Smooth muscle cell (in vitro differentiated cells): ENCODE results near the gene NDUFA8. TPM values are rescaled to one million over a fixed set of nuclear protein-coding genes. Genes with fewer than 3 reads are reported as not detected.

Source experiments
- DNase-seq: peaks from one replicate; lab custom pipeline; 2025; ENCODE audit not compliant: unreplicated experiment; lab: John Stamatoyannopoulos, UW
- H2AFZ ChIP-seq: fragments of 200-600 bp; sonication (generic); 2 replicates; pipeline ENCODE4 v1.6.0; 2016; ENCODE audit warnings: antibody characterized with exemption, low read depth, mild to moderate bottlenecking
- H3F3A ChIP-seq: fragments of 200-600 bp; sonication (generic); 2 replicates; pipeline ENCODE4 v1.6.0; 2017; ENCODE audit warnings: antibody characterized with exemption, low read depth
- H3K27ac ChIP-seq: fragments of 200-600 bp; sonication (generic); 2 replicates; pipeline ENCODE4 v1.5.1; 2016; ENCODE audit warnings: low read depth, mild to moderate bottlenecking
- H3K27me3 ChIP-seq: fragments of 200-600 bp; sonication (generic); 2 replicates; pipeline ENCODE4 v1.6.1; 2016; ENCODE audit warnings: low read depth, mild to moderate bottlenecking
- H3K36me3 ChIP-seq: fragments of 200-600 bp; sonication (generic); 2 replicates; pipeline ENCODE4 v1.5.1; 2016; ENCODE audit warnings: low read depth
- H3K4me1 ChIP-seq: fragments of 200-600 bp; sonication (generic); 2 replicates; pipeline ENCODE4 v1.5.1; 2016; ENCODE audit warnings: low read depth
- H3K4me2 ChIP-seq: fragments of 200-600 bp; sonication (generic); 2 replicates; pipeline ENCODE4 v1.6.0; 2016; ENCODE audit warnings: mild to moderate bottlenecking
- H3K4me3 ChIP-seq: fragments of 200-600 bp; sonication (generic); 2 replicates; pipeline ENCODE4 v1.5.1; 2016; ENCODE audit warnings: mild to moderate bottlenecking
- H3K79me2 ChIP-seq: fragments of 200-600 bp; sonication (generic); 2 replicates; pipeline ENCODE4 v1.6.0; 2016; ENCODE audit warnings: low read depth, mild to moderate bottlenecking
- H3K9ac ChIP-seq: fragments of 200-600 bp; sonication (generic); 2 replicates; pipeline ENCODE4 v1.6.0; 2016; ENCODE audit warnings: low read depth
- H3K9me3 ChIP-seq: fragments of 200-600 bp; sonication (generic); replicated peaks from 2 replicates; pipeline ENCODE4 v1.5.1; 2016; ENCODE audit warnings: low read depth
- H4K20me1 ChIP-seq: fragments of 200-600 bp; sonication (generic); 2 replicates; pipeline ENCODE4 v1.6.0; 2016; ENCODE audit warnings: low read depth
- WGBS: methylation state at CpG from one replicate; pipeline ENCODE4 v1.1.7; 2016; ENCODE audit warnings: low lambda C conversion rate; 5-methylcytosine and 5-hydroxymethylcytosine counted together
- polyA plus RNA-seq: library from polyadenylated mRNA; unstranded; fragments of >200 nt; fragmentation: Nextera tagmentation; extraction: Ambion mirVana; gene quantifications from 2 replicates; pipeline ENCODE4 v1.2.1, GENCODE V29; 2016
- total RNA-seq: library from RNA; depleted of rRNA; stranded (reverse); fragments of >200 nt; gene quantifications from 2 replicates; pipeline ENCODE4 v1.2.3, GENCODE V29; 2014
- TF ChIP-seq, protein P1 (sequence below): fragments of 200-600 bp; sonication (generic); IDR thresholded peaks from 2 replicates; pipeline ENCODE4 v1.5.1; 2017; ENCODE audit warnings: borderline replicate concordance, mild to moderate bottlenecking, antibody characterized with exemption; ENCODE audit not compliant: insufficient read depth, poor library complexity, severe bottlenecking

NDUFA8 gene
- total and polyA plus RNA-seq, 2 experiments from 2014 or later, result 47.5 to 126 TPM

DNA sequence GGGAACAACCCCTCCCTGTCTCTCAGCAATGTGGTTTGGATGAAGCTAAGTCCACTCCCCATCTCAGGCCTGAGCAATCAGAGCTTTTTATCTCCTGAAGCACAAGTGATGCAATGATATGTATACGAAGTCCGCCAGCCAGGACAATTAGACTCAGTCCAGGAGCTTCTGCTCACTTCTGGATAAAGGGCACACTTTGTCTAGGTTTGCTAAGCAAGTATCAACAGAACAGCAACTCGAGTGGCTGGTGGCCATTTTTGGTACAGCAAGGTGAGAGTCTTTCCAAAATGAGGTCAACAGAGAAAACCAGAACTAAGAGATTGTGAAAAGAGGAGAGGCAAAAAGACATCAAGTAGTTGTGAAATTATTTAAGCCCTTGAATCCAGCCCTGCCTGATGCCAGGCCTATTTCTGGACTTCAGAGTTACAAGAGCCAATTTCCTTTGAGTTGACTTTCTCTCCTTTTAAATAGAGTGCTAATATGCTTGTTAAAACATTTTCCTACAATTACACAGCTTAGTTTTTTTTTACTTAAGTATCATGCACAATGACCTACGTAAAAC is 8.2 kb downstream of the NDUFA8 start:
- no peaks in the 10 kb centered on the region for H3F3A ChIP-seq
- TF ChIP-seq, protein P1, sequence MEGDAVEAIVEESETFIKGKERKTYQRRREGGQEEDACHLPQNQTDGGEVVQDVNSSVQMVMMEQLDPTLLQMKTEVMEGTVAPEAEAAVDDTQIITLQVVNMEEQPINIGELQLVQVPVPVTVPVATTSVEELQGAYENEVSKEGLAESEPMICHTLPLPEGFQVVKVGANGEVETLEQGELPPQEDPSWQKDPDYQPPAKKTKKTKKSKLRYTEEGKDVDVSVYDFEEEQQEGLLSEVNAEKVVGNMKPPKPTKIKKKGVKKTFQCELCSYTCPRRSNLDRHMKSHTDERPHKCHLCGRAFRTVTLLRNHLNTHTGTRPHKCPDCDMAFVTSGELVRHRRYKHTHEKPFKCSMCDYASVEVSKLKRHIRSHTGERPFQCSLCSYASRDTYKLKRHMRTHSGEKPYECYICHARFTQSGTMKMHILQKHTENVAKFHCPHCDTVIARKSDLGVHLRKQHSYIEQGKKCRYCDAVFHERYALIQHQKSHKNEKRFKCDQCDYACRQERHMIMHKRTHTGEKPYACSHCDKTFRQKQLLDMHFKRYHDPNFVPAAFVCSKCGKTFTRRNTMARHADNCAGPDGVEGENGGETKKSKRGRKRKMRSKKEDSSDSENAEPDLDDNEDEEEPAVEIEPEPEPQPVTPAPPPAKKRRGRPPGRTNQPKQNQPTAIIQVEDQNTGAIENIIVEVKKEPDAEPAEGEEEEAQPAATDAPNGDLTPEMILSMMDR, result no peak

DNA sequence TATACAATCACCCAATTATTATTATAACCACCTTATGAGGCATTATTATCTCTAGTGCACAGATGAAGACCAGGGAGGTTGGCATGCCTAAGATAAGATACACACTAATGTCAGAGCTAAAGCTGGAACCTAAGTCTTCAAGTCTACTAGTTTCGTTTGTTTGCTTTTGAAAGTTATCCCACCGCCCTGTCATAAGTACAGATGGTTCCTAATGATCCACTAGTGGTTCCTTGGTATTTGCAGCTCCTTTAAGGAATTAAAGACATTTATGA is 14.1 kb downstream of the NDUFA8 start:
- Histone ChIP-seq H3K36me3 (peaks cover 5% of the 10 kb centered on the region), H3K27me3 (no peaks in the 10 kb centered on the region), H2AFZ (no peak overlapping the region), H3K4me2 (no peak overlapping the region), H4K20me1 (peaks cover 47% of the 10 kb centered on the region), H3K9me3 (no peaks in the 10 kb centered on the region), H3K4me1 (no peaks in the 10 kb centered on the region), H3K79me2 (peaks cover 2% of the 10 kb centered on the region), H3K9ac (no peak overlapping the region), H3K4me3 (no peak overlapping the region), H3F3A (no peaks in the 10 kb centered on the region), H3K27ac (no peak overlapping the region)
- WGBS, result 92% methylated on average over 2 of the region's 2 CpGs
- no peak for DNase-seq
- TF ChIP-seq, protein P1, result no peak

More for the DNA sequence above, 8.2 kb downstream of the NDUFA8 start:
- 93% methylated on average over 4 of the region's 4 CpGs for WGBS
- H3K4me2 ChIP-seq, result no peak overlapping the region
- H3K4me1 ChIP-seq, result no peaks in the 10 kb centered on the region
- no peak overlapping the region for H3K9ac ChIP-seq
- peaks cover 85% of the 10 kb centered on the region for H4K20me1 ChIP-seq
- no peak overlapping the region for H3K27ac ChIP-seq
- no peak overlapping the region for H2AFZ ChIP-seq
- no peak overlapping the region for H3K4me3 ChIP-seq
- no peaks in the 10 kb centered on the region for H3K27me3 ChIP-seq
- no peak for DNase-seq
- H3K36me3 ChIP-seq, result peaks cover 1% of the 10 kb centered on the region
- no peaks in the 10 kb centered on the region for H3K9me3 ChIP-seq
- peaks cover 49% of the 10 kb centered on the region for H3K79me2 ChIP-seq

DNA sequence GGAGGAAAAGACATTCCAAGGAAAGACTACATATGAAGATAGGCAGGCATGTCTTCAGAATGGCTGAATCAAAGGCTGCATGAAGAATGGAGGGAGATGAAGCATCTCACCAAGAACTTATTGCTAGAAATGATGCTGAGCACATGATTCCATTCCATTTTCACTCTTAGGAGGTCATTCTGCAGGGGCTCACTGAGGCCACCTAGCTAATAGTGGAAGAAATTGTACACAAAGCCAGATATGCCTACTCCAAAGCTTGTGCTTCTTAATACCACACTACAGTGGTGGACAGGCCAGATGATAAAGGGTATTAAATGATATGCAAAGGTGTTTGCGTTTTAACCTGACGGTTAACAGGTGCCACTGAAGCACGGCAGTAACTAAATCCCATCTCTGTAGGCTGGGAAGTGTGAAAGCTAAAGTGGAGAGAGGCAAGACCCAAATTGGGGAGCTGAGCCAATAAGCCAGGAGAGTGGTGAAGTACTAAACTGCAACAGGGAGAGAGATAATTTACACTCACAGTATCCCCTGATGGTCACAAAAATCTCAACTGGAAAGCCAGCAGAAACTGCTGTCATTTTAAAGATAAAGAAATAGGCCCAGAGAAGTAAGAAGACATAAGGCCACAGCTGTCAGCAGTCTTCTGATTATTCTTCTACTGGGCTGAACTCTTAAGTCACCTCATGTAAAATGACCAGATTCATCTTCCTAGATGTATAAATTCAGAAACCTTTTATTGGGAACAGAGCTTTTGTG is 14.6 kb downstream of the NDUFA8 start:
- Histone ChIP-seq H3K4me3 (no peak overlapping the region), H3K9ac (no peak overlapping the region), H3K9me3 (no peaks in the 10 kb centered on the region), H3K36me3 (peaks cover 5% of the 10 kb centered on the region), H4K20me1 (peaks cover 43% of the 10 kb centered on the region), H3K27ac (no peak overlapping the region), H3K4me2 (no peak overlapping the region), H3K79me2 (no peaks in the 10 kb centered on the region), H3K4me1 (no peaks in the 10 kb centered on the region), H3K27me3 (no peaks in the 10 kb centered on the region), H3F3A (no peaks in the 10 kb centered on the region), H2AFZ (no peak overlapping the region)
- DNase-seq, result no peak
- TF ChIP-seq, protein P1, result no peak
- 88% methylated on average over 3 of the region's 3 CpGs for WGBS
